SK-N-SH (cell line): ENCODE data around the gene MED27. TPM values are rescaled to one million over a fixed set of nuclear protein-coding genes. Genes with fewer than 3 reads are reported as not detected.

Experiments used
- CTCF ChIA-PET: fragments of 300-600, 350-600 bp; formaldehyde crosslinking; extraction: SDS; loops from one replicate; lab custom pipeline; 2021; lab: Yijun Ruan, JAX
- POLR2A ChIA-PET: fragments of 350-600 bp; sonication (Branson Sonifier 250); formaldehyde crosslinking; extraction: SDS; loops from one replicate; lab custom pipeline; 2020; ENCODE audit warnings: antibody characterized with exemption, inconsistent platforms; lab: Yijun Ruan, JAX
- DNase-seq: peaks from one replicate; pipeline ENCODE4 v3.0.0; 2012
- H2AFZ ChIP-seq: fragments of 200-600 bp; sonication (generic); 2 replicates; pipeline ENCODE4 v1.8.1; 2016; ENCODE audit warnings: antibody characterized with exemption, mild to moderate bottlenecking, low read depth
- H3F3A ChIP-seq: fragments of 200-600 bp; sonication (generic); replicated peaks from 2 replicates; pipeline ENCODE3; 2016; ENCODE audit warnings: antibody characterized with exemption, mild to moderate bottlenecking; ENCODE audit not compliant: insufficient read depth
- H3K27ac ChIP-seq, 2 experiments: fragments of 200-500 bp in 1 of 2; fragments of 200-600 bp in 1 of 2; sonication (Bioruptor generic) in 1 of 2; sonication (generic), shearing (Covaris generic) in 1 of 2; 2 replicates each; pipeline versions ENCODE4 v1.5.1 to v1.6.1; 2014 to 2016; ENCODE audit warnings: low read depth in 2 of 2, inconsistent platforms in 1 of 2, low read length in 1 of 2, mild to moderate bottlenecking in 1 of 2, mixed read lengths in 1 of 2
- H3K27me3 ChIP-seq: fragments of 200-600 bp; sonication (generic), shearing (Covaris generic); 2 replicates; pipeline ENCODE4 v1.6.1; 2016; ENCODE audit warnings: mixed run types; ENCODE audit not compliant: insufficient read depth
- H3K36me3 ChIP-seq, 2 experiments: fragments of 200-500 bp in 1 of 2; fragments of 200-600 bp in 1 of 2; sonication (Bioruptor generic) in 1 of 2; sonication (generic) in 1 of 2; replicated peaks in 1 of 2; 2 replicates each; pipeline versions ENCODE3 to v1.5.1; 2014 to 2016; ENCODE audit warnings: low read length in 1 of 2, mild to moderate bottlenecking in 1 of 2; ENCODE audit not compliant: insufficient read depth in 2 of 2, control insufficient read depth in 1 of 2
- H3K4me1 ChIP-seq, 2 experiments: fragments of 200-500 bp in 1 of 2; fragments of 200-600 bp in 1 of 2; sonication (Bioruptor generic) in 1 of 2; sonication (generic), shearing (Covaris generic) in 1 of 2; 2 replicates each; pipeline versions ENCODE4 v1.5.1 to v1.6.1; 2014 to 2016; ENCODE audit warnings: low read depth in 1 of 2, low read length in 1 of 2, mixed run types in 1 of 2; ENCODE audit not compliant: insufficient read depth in 2 of 2, control insufficient read depth in 1 of 2
- H3K4me2 ChIP-seq: fragments of 200-600 bp; sonication (generic), shearing (Covaris generic); 2 replicates; pipeline ENCODE4 v1.6.1; 2017; ENCODE audit warnings: mixed run types
- H3K4me3 ChIP-seq, 2 experiments: fragments of 200-500 bp in 1 of 2; fragments of 200-600 bp in 1 of 2; sonication (Bioruptor generic) in 1 of 2; sonication (generic), shearing (Covaris generic) in 1 of 2; 2 replicates each; pipeline versions ENCODE4 v1.5.1 to v1.8.1; 2014 to 2016; ENCODE audit warnings: low read depth in 2 of 2, inconsistent platforms in 1 of 2, low read length in 1 of 2, mild to moderate bottlenecking in 1 of 2, mixed read lengths in 1 of 2, moderate library complexity in 1 of 2
- H3K79me2 ChIP-seq: fragments of 200-600 bp; sonication (generic); 2 replicates; pipeline ENCODE4 v1.8.1; 2017; ENCODE audit warnings: mild to moderate bottlenecking; ENCODE audit not compliant: insufficient read depth
- H3K9ac ChIP-seq: fragments of 200-600 bp; sonication (generic); 2 replicates; pipeline ENCODE4 v1.6.1; 2017; ENCODE audit warnings: mixed run types
- H3K9me2 ChIP-seq: fragments of 200-600 bp; sonication (generic); 2 replicates; pipeline ENCODE4 v1.6.1; 2017; ENCODE audit warnings: mixed run types
- H3K9me3 ChIP-seq: fragments of 200-600 bp; sonication (generic); 2 replicates; pipeline ENCODE4 v1.6.1; 2017; ENCODE audit warnings: mixed run types, mild to moderate bottlenecking, moderate library complexity
- H4K20me1 ChIP-seq: fragments of 200-600 bp; sonication (generic); 2 replicates; pipeline ENCODE4 v1.6.1; 2017; ENCODE audit warnings: mild to moderate bottlenecking, mixed run types; ENCODE audit not compliant: insufficient read depth
- PBX3 ChIP-seq: IDR thresholded peaks from 2 replicates; pipeline ENCODE4; 2012
- RAD21 ChIP-seq: IDR thresholded peaks from 2 replicates; pipeline ENCODE4 v1.6.1; 2012; ENCODE audit warnings: mild to moderate bottlenecking, low read length
- RFX5 ChIP-seq: IDR thresholded peaks from 2 replicates; pipeline ENCODE4 v1.6.1; 2012; ENCODE audit warnings: mild to moderate bottlenecking, improper control_type of control experiment, low read length
- TCF12 ChIP-seq: IDR thresholded peaks from 2 replicates; pipeline ENCODE4 v1.4.0; 2012
- WGBS: methylation state at CpG from one replicate; pipeline ENCODE4 v1.1.6; 2017; ENCODE audit warnings: low lambda C conversion rate; 5-methylcytosine and 5-hydroxymethylcytosine counted together
- polyA plus RNA-seq, 3 experiments: library from polyadenylated mRNA; depleted of rRNA; stranded (reverse); fragments of >200 nt; gene quantifications; 2 replicates each; pipeline ENCODE4 v1.2.3, GENCODE V29; 2012
- TF ChIP-seq, protein P1 (sequence below): fragments of 200-600 bp; sonication (generic); IDR thresholded peaks from 2 replicates; pipeline ENCODE4 v1.6.1; 2017; ENCODE audit warnings: antibody characterized with exemption, mild to moderate bottlenecking, moderate library complexity
- TF ChIP-seq, protein P2 (sequence below): IDR thresholded peaks from 2 replicates; pipeline ENCODE4 v1.6.1; 2012; ENCODE audit warnings: mild to moderate bottlenecking, low read depth, low read length, moderate library complexity

Gene MED27
- polyA plus RNA-seq, 1 of the 3 experiments (the other 2 are of a cell fraction), result 35.0 TPM

DNA sequence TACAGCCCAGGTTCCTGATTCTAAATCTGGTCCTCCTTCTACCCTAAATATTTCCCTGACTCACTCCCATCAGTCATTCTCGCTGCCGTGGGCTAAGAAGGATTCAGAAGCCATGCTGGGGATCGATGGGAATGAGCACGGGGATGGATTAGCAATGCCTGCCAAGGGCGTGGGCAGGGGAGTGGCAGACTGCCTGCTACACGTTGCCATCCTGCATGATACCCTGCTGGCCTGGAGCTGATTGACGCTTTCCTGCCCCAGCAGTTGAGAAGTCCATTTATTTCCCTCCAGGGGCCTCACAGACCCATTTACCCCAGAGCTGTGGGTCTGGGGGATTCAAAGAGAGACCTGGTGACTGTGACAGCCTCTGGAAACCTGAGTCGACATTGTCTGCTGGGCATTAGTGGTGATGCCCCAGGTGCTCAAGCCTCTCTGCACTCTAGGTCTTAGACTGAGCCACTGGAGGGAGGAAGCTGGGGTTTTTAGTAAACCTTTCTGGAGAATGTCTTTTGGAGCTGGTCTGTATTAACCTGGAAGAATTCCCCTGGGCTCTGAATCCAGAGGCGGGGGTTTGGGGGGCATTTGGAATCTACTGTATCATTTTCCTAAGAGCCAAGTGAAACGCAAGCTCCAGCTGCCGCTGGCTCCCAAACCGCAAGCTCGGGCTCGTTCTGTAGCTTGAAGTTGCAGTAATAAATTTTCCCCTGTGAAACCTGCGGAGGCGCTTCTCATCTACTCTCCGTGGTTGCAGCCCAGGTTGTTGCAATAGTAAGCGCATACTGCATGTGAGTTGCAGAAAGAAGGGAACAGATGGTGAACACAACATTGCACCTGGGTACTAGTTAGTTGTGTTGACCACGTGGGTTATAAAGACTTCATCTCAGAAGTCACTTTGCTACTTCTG lies 263.4 kb downstream of the MED27 start (continued):
- TF ChIP-seq, protein P1, sequence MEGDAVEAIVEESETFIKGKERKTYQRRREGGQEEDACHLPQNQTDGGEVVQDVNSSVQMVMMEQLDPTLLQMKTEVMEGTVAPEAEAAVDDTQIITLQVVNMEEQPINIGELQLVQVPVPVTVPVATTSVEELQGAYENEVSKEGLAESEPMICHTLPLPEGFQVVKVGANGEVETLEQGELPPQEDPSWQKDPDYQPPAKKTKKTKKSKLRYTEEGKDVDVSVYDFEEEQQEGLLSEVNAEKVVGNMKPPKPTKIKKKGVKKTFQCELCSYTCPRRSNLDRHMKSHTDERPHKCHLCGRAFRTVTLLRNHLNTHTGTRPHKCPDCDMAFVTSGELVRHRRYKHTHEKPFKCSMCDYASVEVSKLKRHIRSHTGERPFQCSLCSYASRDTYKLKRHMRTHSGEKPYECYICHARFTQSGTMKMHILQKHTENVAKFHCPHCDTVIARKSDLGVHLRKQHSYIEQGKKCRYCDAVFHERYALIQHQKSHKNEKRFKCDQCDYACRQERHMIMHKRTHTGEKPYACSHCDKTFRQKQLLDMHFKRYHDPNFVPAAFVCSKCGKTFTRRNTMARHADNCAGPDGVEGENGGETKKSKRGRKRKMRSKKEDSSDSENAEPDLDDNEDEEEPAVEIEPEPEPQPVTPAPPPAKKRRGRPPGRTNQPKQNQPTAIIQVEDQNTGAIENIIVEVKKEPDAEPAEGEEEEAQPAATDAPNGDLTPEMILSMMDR, result no peak
- no peak for TF ChIP-seq TCF12
- TF ChIP-seq, protein P2, sequence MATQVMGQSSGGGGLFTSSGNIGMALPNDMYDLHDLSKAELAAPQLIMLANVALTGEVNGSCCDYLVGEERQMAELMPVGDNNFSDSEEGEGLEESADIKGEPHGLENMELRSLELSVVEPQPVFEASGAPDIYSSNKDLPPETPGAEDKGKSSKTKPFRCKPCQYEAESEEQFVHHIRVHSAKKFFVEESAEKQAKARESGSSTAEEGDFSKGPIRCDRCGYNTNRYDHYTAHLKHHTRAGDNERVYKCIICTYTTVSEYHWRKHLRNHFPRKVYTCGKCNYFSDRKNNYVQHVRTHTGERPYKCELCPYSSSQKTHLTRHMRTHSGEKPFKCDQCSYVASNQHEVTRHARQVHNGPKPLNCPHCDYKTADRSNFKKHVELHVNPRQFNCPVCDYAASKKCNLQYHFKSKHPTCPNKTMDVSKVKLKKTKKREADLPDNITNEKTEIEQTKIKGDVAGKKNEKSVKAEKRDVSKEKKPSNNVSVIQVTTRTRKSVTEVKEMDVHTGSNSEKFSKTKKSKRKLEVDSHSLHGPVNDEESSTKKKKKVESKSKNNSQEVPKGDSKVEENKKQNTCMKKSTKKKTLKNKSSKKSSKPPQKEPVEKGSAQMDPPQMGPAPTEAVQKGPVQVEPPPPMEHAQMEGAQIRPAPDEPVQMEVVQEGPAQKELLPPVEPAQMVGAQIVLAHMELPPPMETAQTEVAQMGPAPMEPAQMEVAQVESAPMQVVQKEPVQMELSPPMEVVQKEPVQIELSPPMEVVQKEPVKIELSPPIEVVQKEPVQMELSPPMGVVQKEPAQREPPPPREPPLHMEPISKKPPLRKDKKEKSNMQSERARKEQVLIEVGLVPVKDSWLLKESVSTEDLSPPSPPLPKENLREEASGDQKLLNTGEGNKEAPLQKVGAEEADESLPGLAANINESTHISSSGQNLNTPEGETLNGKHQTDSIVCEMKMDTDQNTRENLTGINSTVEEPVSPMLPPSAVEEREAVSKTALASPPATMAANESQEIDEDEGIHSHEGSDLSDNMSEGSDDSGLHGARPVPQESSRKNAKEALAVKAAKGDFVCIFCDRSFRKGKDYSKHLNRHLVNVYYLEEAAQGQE, result no peak
- TF ChIP-seq PBX3, result no peak
- TF ChIP-seq, all 33 proteins: peak for 0

GRCh38 chr9:131814707-131815106 lies 265.0 kb downstream of the MED27 start:
- Histone ChIP-seq H3K27ac (no peak overlapping the region), H3K27me3 (peaks cover 7% of the 10 kb centered on the region; the same call in 1 of the 2 replicates), H3K9me2 (no peaks in the 10 kb centered on the region), H3K36me3 (no peaks in the 10 kb centered on the region), H3F3A (no peaks in the 10 kb centered on the region), H3K4me1 (no peaks in the 10 kb centered on the region; a peak in 1 of 4 replicates), H3K79me2 (no peaks in the 10 kb centered on the region), H3K4me3 (no peak overlapping the region), H3K9me3 (no peaks in the 10 kb centered on the region), H4K20me1 (no peaks in the 10 kb centered on the region), H3K4me2 (no peak overlapping the region), H2AFZ (no peak overlapping the region), H3K9ac (no peak overlapping the region)
- ChIA-PET POLR2A (no interaction called here), CTCF (interaction anchor here (0.7 to 1.6 kb wide), 3 partner anchors 11 to 53 kb away, joined by 3 to 4 read pairs (median 4); no protein-coding TSS in a partner anchor)
- WGBS, result no CpG with 5 or more reads among the region's 6 CpGs
- TF ChIP-seq RAD21 (no peak), RFX5 (no peak)
- TF ChIP-seq, protein P2, result no peak
- DNase-seq, result no peak
